Trophoblast cell (in vitro differentiated cells and primary cell): ENCODE measurements around the gene ZFHX3.

Source experiments
- DNase-seq, 2 donors: peaks; one replicate each; pipeline ENCODE4 v3.0.0-alpha.2; 2016
- H2AFZ ChIP-seq: 2 replicates; pipeline ENCODE4 v1.6.1; 2013; ENCODE audit warnings: low read length, moderate library complexity, mild to moderate bottlenecking; ENCODE audit not compliant: insufficient read depth, poor library complexity
- H2AK5ac ChIP-seq: 2 replicates; pipeline ENCODE4 v1.6.1; 2013; ENCODE audit warnings: mild to moderate bottlenecking, low read length
- H2BK120ac ChIP-seq: 2 replicates; pipeline ENCODE4 v1.6.1; 2013; ENCODE audit warnings: low read length, mild to moderate bottlenecking, moderate library complexity; ENCODE audit not compliant: insufficient read depth, poor library complexity
- H2BK12ac ChIP-seq: 2 replicates; pipeline ENCODE4 v1.6.1; 2013; ENCODE audit warnings: mild to moderate bottlenecking, low read length, moderate library complexity
- H2BK5ac ChIP-seq: 2 replicates; pipeline ENCODE4 v1.6.1; 2013; ENCODE audit warnings: low read length, low read depth, moderate library complexity, mild to moderate bottlenecking; ENCODE audit not compliant: poor library complexity
- H3K14ac ChIP-seq: 2 replicates; pipeline ENCODE4 v1.6.1; 2013; ENCODE audit warnings: mild to moderate bottlenecking, low read length
- H3K18ac ChIP-seq: 2 replicates; pipeline ENCODE4 v1.6.1; 2013; ENCODE audit warnings: mild to moderate bottlenecking, low read length
- H3K23ac ChIP-seq: 2 replicates; pipeline ENCODE4 v1.6.1; 2013; ENCODE audit warnings: low read length
- H3K27ac ChIP-seq: 2 replicates; pipeline ENCODE4 v1.5.1; 2013; ENCODE audit warnings: low read depth, mild to moderate bottlenecking, inconsistent platforms, low read length, moderate library complexity
- H3K27me3 ChIP-seq: 2 replicates; pipeline ENCODE4 v1.6.1; 2013; ENCODE audit warnings: inconsistent platforms, mild to moderate bottlenecking, low read length, moderate library complexity; ENCODE audit not compliant: insufficient read depth
- H3K36me3 ChIP-seq, 2 experiments: 1 replicate in 1 of 2; 2 replicates in 1 of 2; pipeline ENCODE4 v1.6.1; 2013; ENCODE audit warnings: low read length in 2 of 2, mild to moderate bottlenecking in 2 of 2, moderate library complexity in 1 of 2; ENCODE audit not compliant: insufficient read depth in 2 of 2, control insufficient read depth in 1 of 2
- H3K4ac ChIP-seq: 2 replicates; pipeline ENCODE4 v1.6.1; 2013; ENCODE audit warnings: low read depth, mild to moderate bottlenecking, low read length, moderate library complexity
- H3K4me1 ChIP-seq, 2 experiments: 1 replicate in 1 of 2; 2 replicates in 1 of 2; pipeline ENCODE4 v1.6.1; 2013; ENCODE audit warnings: low read length in 2 of 2, mild to moderate bottlenecking in 2 of 2, moderate library complexity in 1 of 2; ENCODE audit not compliant: insufficient read depth in 2 of 2, control insufficient read depth in 1 of 2
- H3K4me2 ChIP-seq: 2 replicates; pipeline ENCODE4 v1.6.1; 2013; ENCODE audit warnings: inconsistent platforms, mild to moderate bottlenecking, low read length, moderate library complexity
- H3K4me3 ChIP-seq: 2 replicates; pipeline ENCODE4 v1.5.1; 2013; ENCODE audit warnings: mild to moderate bottlenecking, low read depth, low read length, inconsistent platforms
- H3K79me1 ChIP-seq: one replicate; pipeline ENCODE4 v1.6.1; 2013; ENCODE audit warnings: low read length
- H3K79me2 ChIP-seq: 2 replicates; pipeline ENCODE4 v1.6.1; 2013; ENCODE audit warnings: low read length, mild to moderate bottlenecking; ENCODE audit not compliant: control insufficient read depth, insufficient read depth, poor library complexity
- H3K9ac ChIP-seq: 2 replicates; pipeline ENCODE4 v1.6.1; 2013; ENCODE audit warnings: mild to moderate bottlenecking, low read length
- H3K9me3 ChIP-seq: 2 replicates; pipeline ENCODE4 v1.6.1; 2013; ENCODE audit warnings: low read depth, mild to moderate bottlenecking, control low read depth, inconsistent platforms, low read length; ENCODE audit not compliant: insufficient read depth
- H4K12ac ChIP-seq: 2 replicates; pipeline ENCODE4 v1.6.1; 2013; ENCODE audit warnings: low read depth, mild to moderate bottlenecking, low read length, moderate library complexity
- H4K8ac ChIP-seq: 2 replicates; pipeline ENCODE4 v1.6.1; 2013; ENCODE audit warnings: low read depth, mild to moderate bottlenecking, low read length, moderate library complexity
- H4K91ac ChIP-seq: one replicate; pipeline ENCODE4 v1.6.1; 2013; ENCODE audit warnings: low read depth, mild to moderate bottlenecking, low read length, moderate library complexity
- WGBS: extraction: QIAGEN DNeasy Blood & Tissue Kit; methylation state at CpG from one replicate; pipeline ENCODE4 v1.1.7; 2013; ENCODE audit warnings: missing lambda C conversion rate; ENCODE audit not compliant: insufficient read length, insufficient coverage; ENCODE audit errors: extremely low coverage; 5-methylcytosine and 5-hydroxymethylcytosine counted together

ZFHX3 gene

DNA sequence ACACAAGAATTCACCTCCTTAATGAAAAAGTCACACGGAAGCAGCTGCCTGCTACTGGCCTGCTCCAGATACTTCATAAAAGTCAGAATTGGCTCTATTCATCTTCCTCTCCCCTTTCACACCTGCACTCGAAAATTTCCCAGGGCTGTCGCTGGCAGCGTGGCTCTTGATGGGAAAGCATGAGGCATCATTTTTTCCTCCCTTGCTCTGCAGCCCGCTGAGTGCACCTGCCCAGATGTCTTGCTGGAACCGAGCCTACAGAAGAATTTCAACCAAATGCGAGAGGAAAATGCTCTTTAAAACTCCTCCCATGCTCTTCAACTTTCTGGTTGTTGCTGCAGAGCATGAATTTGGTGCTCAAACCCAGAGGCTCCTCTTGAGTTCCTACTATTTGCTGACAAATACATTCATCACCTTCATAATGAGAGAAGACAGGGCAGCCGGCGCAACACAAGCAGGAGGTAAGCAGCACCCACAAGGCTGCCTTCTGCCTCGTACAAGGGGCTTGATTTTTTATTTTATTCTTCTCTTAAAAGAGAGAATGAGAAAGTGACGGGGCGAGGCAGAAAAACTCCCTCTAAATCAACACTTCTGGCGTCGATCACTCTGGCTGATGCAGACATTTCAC, 146.8 kb downstream of the ZFHX3 start:
- no peak overlapping the region for H3K23ac ChIP-seq
- H4K12ac ChIP-seq: no peak overlapping the region
- H2BK12ac ChIP-seq: no peak overlapping the region
- peaks cover 6% of the 10 kb centered on the region for H3K79me2 ChIP-seq
- no peak for DNase-seq
- no peak overlapping the region for H2AFZ ChIP-seq
- no peak overlapping the region for H3K18ac ChIP-seq
- H3K79me1 ChIP-seq: peaks cover 3% of the 10 kb centered on the region
- no peak overlapping the region for H2BK120ac ChIP-seq
- H3K27me3 ChIP-seq: no peaks in the 10 kb centered on the region
- H3K9me3 ChIP-seq: no peaks in the 10 kb centered on the region
- H3K27ac ChIP-seq: no peak overlapping the region
- H3K9ac ChIP-seq: no peak overlapping the region
- peaks cover 5% of the 10 kb centered on the region in 2 experiments for H3K36me3 ChIP-seq
- H3K4me3 ChIP-seq: no peak overlapping the region
- H4K8ac ChIP-seq: no peak overlapping the region
- no peak overlapping the region for H2AK5ac ChIP-seq
- H2BK5ac ChIP-seq: no peak overlapping the region
- H3K4me2 ChIP-seq: no peak overlapping the region
- H3K14ac ChIP-seq: no peak overlapping the region
- WGBS: no CpG with 5 or more reads among the region's 14 CpGs
- H4K91ac ChIP-seq: no peak overlapping the region
- H3K4ac ChIP-seq: no peak overlapping the region
- H3K4me1 ChIP-seq: peaks cover 5 to 14% of the 10 kb centered on the region in 2 experiments

DNA sequence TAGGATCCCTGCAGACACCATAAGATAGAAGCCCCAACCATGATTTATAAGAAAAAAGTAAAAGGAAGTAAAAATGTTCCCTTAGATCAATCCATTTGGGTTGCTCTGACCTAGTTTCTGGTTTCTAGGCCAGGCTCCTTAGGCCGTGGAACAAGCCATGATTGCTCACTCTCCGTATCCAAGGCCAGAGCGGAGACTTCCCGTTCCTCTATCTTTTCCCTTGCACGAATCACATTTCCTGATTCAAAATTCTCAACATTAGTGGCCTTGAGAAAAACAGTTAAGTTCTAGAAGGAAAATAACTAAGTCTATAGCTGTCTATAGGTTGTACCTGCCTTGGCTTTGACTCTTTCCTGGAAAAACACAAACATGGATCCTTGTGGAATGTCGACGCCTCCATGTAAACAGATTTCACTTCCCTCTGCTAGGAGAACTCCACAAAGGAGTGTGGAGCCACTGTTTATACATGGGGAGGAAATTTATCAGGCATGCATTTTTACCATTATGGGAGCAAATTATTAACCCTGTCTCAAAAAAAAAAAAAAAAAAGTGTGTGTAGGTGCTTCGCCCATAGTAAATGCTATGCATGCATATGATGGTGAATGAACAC, 149.6 kb downstream of the ZFHX3 start:
- Histone ChIP-seq H3K27me3 (no peaks in the 10 kb centered on the region), H3K36me3 (peaks cover 5% of the 10 kb centered on the region in 2 experiments), H3K4me3 (no peak overlapping the region), H2AK5ac (no peak overlapping the region), H4K12ac (no peak overlapping the region), H3K4me1 (peaks cover 6 to 10% of the 10 kb centered on the region in 2 experiments), H3K18ac (no peak overlapping the region), H3K23ac (no peak overlapping the region), H3K14ac (no peak overlapping the region), H3K79me1 (peaks cover 3% of the 10 kb centered on the region), H3K79me2 (peaks cover 4% of the 10 kb centered on the region), H3K4ac (no peak overlapping the region), H3K9ac (no peak overlapping the region), H2BK12ac (no peak overlapping the region), H3K4me2 (no peak overlapping the region), H3K9me3 (no peaks in the 10 kb centered on the region), H2AFZ (no peak overlapping the region), H2BK120ac (no peak overlapping the region), H2BK5ac (no peak overlapping the region), H3K27ac (no peak overlapping the region), H4K91ac (no peak overlapping the region), H4K8ac (no peak overlapping the region)
- DNase-seq: no peak
- no CpG with 5 or more reads among the region's 8 CpGs for WGBS

DNA sequence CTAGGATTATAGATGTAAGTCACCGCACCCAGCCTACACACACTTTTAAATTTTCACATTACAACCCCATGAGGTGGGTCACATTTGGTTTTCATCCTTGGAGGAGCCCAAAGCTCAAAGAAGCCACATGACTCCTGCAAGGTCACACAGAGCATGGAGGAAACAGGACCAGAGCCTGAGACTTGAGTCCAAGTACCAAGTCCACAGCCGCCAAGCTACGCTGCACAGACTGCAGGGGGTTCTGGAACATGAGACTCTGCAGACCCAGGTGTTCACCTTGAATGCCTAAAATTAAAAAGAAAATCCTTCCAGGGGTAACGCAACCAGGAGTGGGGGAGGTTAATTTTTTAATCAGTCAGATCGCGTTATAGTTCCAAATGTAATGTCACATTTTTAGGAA, 150.2 kb downstream of the ZFHX3 start:
- Histone ChIP-seq H3K36me3 (peaks cover 4 to 5% of the 10 kb centered on the region in 2 experiments), H4K8ac (no peak overlapping the region), H3K4ac (no peak overlapping the region), H3K9me3 (no peaks in the 10 kb centered on the region), H3K23ac (no peak overlapping the region), H2AK5ac (no peak overlapping the region), H3K9ac (no peak overlapping the region), H2BK12ac (no peak overlapping the region), H3K18ac (no peak overlapping the region), H2BK120ac (no peak overlapping the region), H3K79me1 (peaks cover 2% of the 10 kb centered on the region), H3K27me3 (no peaks in the 10 kb centered on the region), H3K4me1 (peaks cover 2 to 4% of the 10 kb centered on the region in 2 experiments), H4K91ac (no peak overlapping the region), H2AFZ (no peak overlapping the region), H2BK5ac (no peak overlapping the region), H3K79me2 (peaks cover 3% of the 10 kb centered on the region), H3K4me2 (no peak overlapping the region), H3K4me3 (no peak overlapping the region), H3K27ac (no peak overlapping the region), H3K14ac (no peak overlapping the region), H4K12ac (no peak overlapping the region)
- DNase-seq: no peak
- WGBS: no CpG with 5 or more reads among the region's 6 CpGs

DNA sequence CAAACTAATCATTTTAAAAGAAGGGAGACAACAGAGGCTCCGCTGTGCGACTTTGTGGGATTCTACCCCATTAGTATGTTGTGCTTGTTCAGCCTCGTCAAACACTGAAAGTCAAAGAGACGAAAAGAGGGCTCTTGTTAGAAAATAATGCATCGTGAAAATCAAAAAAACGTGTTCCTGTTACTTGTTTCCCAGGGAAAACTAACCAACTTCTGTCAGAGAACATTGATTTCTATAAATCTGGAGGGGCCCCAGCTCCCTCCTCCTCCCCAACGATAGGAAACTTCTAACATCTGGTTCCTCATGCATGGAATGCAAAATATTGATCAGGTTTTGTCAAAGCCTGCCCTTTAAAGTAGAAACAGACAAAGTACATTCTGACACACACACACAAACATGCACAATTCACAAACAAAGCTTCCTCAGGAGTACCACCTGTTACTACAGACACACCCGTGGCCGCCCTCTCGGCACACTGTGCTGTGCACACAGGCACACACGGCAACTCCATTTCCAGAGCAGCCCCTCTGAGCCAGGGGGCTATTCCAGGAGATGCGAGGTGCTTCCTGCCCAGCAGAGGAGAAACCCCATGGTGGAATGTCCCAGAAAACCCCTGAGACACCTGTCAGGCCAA, 151.3 kb downstream of the ZFHX3 start:
- Histone ChIP-seq H2BK120ac (no peak overlapping the region), H2BK12ac (no peak overlapping the region), H3K23ac (no peak overlapping the region), H3K4me2 (no peak overlapping the region), H3K79me1 (no peaks in the 10 kb centered on the region), H3K27ac (no peak overlapping the region), H4K91ac (no peak overlapping the region), H3K79me2 (peaks cover 2% of the 10 kb centered on the region), H3K4me1 (peaks cover 2 to 6% of the 10 kb centered on the region in 2 experiments), H2AFZ (no peak overlapping the region), H3K36me3 (peaks cover 2 to 3% of the 10 kb centered on the region in 2 experiments), H2BK5ac (no peak overlapping the region), H3K4ac (peak overlapping the region; percentile 14), H4K8ac (no peak overlapping the region), H3K27me3 (no peaks in the 10 kb centered on the region), H3K14ac (no peak overlapping the region), H3K4me3 (no peak overlapping the region), H3K18ac (peak overlapping the region; percentile 8), H3K9me3 (no peaks in the 10 kb centered on the region), H2AK5ac (no peak overlapping the region), H4K12ac (no peak overlapping the region), H3K9ac (no peak overlapping the region)
- DNase-seq: no peak
- WGBS: no CpG with 5 or more reads among the region's 12 CpGs
